ENCODE measurements around the gene CORIN. TPM values are rescaled to one million over a fixed set of nuclear protein-coding genes. Genes with fewer than 3 reads are reported as not detected.

The CORIN gene
- total and polyA plus RNA-seq, 9 donors: 0.20 to 7.9 (median 0.80) TPM; not detected in 1

DNA sequence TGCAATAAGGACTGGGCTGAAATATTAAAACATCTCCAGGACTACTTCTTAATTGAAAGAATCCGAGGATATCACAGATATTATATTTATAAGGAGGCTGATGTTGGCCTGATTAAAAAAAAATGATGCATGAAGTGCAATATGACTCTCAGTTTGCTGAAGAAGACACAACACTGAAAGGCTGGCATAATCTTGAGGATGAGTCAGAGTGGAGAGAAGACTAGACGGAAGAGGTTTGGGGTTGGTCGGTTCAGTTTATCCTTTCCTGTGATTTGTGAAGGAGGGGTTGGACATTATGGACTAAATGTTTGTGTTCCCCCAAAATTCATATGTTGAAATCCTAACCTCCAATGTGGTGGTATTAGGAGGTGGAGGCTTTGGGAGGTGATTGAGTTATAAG, 170.3 kb downstream of the CORIN start:
- no peak overlapping the region for H3K4me3 ChIP-seq
- no peaks in the 10 kb centered on the region for H3K27me3 ChIP-seq
- WGBS, 3 donors: 77 to 81% (median 80%) methylated on average over 3 of the region's 3 CpGs
- no peaks in the 10 kb centered on the region for H3K36me3 ChIP-seq
- intact Hi-C loops (cut with DNase I): loop anchor here in 1 of 4 donors (10.0 kb wide), 1 partner anchor 267 kb away; no protein-coding TSS in a partner anchor
- no peak for DNase-seq
- no peaks in the 10 kb centered on the region for H3K9me3 ChIP-seq
- TF ChIP-seq CTCF (IDR thresholded peaks at IDR 0.05) (no peak), EP300 (IDR thresholded peaks at IDR 0.05) (no peak), POLR2A (IDR thresholded peaks at IDR 0.05) (no peak)
- H3K27ac ChIP-seq: no peak overlapping the region
- no peaks in the 10 kb centered on the region for H3K4me1 ChIP-seq (ENCODE audit: insufficient read depth)

GRCh38 chr4:47664051-47664826, 173.6 kb downstream of the CORIN start:
- intact Hi-C loops (cut with DNase I): loop anchor here in 1 of 4 donors (10.0 kb wide), 1 partner anchor 271 kb away; no protein-coding TSS in a partner anchor
- no peaks in the 10 kb centered on the region for H3K9me3 ChIP-seq
- no peak for TF ChIP-seq CTCF (IDR thresholded peaks at IDR 0.05)
- no peak for TF ChIP-seq POLR2A (IDR thresholded peaks at IDR 0.05)
- no peak for TF ChIP-seq EP300 (IDR thresholded peaks at IDR 0.05)
- no peaks in the 10 kb centered on the region for H3K4me1 ChIP-seq (ENCODE audit: insufficient read depth)
- DNase-seq: no peak
- no peak overlapping the region for H3K27ac ChIP-seq
- H3K36me3 ChIP-seq: no peaks in the 10 kb centered on the region
- 88 to 90% (median 89%) methylated on average over 8 of the region's 8 CpGs for WGBS, 3 donors
- no peak overlapping the region for H3K4me3 ChIP-seq
- H3K27me3 ChIP-seq: no peaks in the 10 kb centered on the region

- H3K4me3 ChIP-seq: no peak overlapping the region
- WGBS, 3 donors: 79 to 85% (median 84%) methylated on average over 3 of the region's 3 CpGs
- DNase-seq: no peak
- no peak overlapping the region for H3K27ac ChIP-seq
- intact Hi-C loops (cut with DNase I): loop anchor here in 1 of 4 donors (10.0 kb wide), 1 partner anchor 272 kb away; no protein-coding TSS in a partner anchor
- no peaks in the 10 kb centered on the region for H3K4me1 ChIP-seq (ENCODE audit: insufficient read depth)
- H3K36me3 ChIP-seq: no peaks in the 10 kb centered on the region
- H3K27me3 ChIP-seq: no peaks in the 10 kb centered on the region
- TF ChIP-seq POLR2A (IDR thresholded peaks at IDR 0.05): no peak
- no peak for TF ChIP-seq EP300 (IDR thresholded peaks at IDR 0.05)
- no peak for TF ChIP-seq CTCF (IDR thresholded peaks at IDR 0.05)
- H3K9me3 ChIP-seq: no peaks in the 10 kb centered on the region
Observed at GRCh38 chr4:47662975-47663374, 174.9 kb downstream of the CORIN start.

DNA sequence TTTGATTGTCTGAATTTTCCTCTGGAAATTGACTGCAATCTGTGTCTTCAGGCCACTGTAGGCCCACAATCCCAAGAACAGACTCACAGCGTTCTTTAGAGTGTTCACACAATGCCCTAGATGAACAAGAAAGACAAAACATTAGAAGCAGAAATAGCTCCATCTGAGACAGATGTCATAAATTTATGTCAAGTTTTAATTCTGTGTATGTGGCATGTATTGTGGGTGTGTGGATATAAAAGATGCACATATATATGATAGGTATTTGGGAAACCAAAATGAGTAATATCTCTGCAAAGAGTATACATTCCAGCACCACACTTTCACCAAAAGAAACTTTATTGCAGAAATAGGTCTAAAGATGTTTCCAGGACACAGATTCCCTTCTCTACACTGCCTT, 176.1 kb downstream of the CORIN start:
- Histone ChIP-seq H3K9me3 (no peaks in the 10 kb centered on the region), H3K4me3 (no peak overlapping the region), H3K36me3 (no peaks in the 10 kb centered on the region), H3K27ac (no peak overlapping the region), H3K27me3 (no peaks in the 10 kb centered on the region), H3K4me1 (ENCODE audit: insufficient read depth) (no peaks in the 10 kb centered on the region)
- WGBS, 3 donors: 76 to 95% (median 85%) methylated on average over 1 of the region's 1 CpG
- intact Hi-C loops (cut with DNase I): loop anchor here in 1 of 4 donors (10.0 kb wide), 1 partner anchor 273 kb away; no protein-coding TSS in a partner anchor
- TF ChIP-seq EP300 (IDR thresholded peaks at IDR 0.05) (no peak), POLR2A (IDR thresholded peaks at IDR 0.05) (no peak), CTCF (IDR thresholded peaks at IDR 0.05) (no peak)
- DNase-seq: no peak
